ENCODE results near the gene LRRD1. TPM values are rescaled to one million over a fixed set of nuclear protein-coding genes. Genes with fewer than 3 reads are reported as not detected.
"Not testable (repeated sequence)": the region's sequence is repeated elsewhere in the genome, so short reads cannot be mapped to it uniquely, and the experiment has no call there.

LRRD1 gene
- total RNA-seq, 2 experiments from 2014 or later, result not detected

GRCh38 chr7:92131093-92131492 is 47.8 kb downstream of the LRRD1 start:
- no peak overlapping the region for H3K4me3 Mint-ChIP-seq
- peaks cover 31% of the 10 kb centered on the region for H3K36me3 Mint-ChIP-seq
- peaks cover 6% of the 10 kb centered on the region for H3K27me3 Mint-ChIP-seq
- no peaks in the 10 kb centered on the region for H3K9me3 Mint-ChIP-seq
- no peak overlapping the region for H3K27ac Mint-ChIP-seq
- H3K4me1 Mint-ChIP-seq, result peaks cover 26% of the 10 kb centered on the region
- no peak for DNase-seq

DNA sequence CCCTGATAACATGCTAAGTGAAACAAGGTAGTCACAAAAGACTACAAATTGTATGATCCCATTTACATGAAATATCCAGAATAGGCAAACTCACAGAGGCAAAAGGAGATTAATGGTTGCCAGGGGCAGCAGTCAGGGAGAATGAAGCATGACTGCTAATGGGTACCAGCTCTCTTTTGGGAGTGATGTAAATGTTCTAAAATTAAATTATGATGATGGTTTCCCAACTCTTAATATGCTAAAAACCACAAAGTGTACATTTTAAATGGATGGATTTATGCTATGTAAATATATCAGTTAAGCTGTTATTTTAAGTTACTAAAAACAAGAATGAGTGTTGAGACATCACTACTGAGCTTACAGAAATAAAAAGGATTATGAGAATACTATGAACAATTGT is 57.3 kb downstream of the LRRD1 start:
- H3K27me3 Mint-ChIP-seq, result no peaks in the 10 kb centered on the region

DNA sequence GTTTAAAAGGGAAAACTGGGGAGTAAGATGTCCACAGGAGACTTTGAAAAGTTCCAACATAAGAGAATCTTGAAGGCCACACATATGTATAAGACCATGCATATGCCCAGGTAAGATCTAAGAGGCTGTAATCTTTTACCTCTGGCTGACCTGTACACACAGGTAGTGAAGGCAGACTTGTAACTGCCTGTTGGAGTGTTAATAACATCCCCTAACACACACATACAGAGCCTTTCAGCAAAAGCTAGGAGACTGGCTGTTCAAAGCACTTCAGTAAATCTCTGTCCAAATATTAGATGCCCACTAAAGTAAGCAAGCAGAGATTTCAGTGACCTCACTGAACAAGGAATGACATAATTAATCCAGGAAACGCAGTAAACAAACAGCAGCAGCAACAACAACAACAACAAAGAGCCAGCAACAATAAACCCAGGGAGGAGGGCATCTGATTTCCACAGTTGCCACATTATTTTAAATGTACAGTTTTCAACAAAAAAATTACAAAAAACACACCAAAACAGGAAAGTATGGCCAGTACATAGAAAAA is 59.7 kb downstream of the LRRD1 start:
- Mint-ChIP-seq H3K36me3 (peaks cover 53% of the 10 kb centered on the region), H3K4me1 (peaks cover 3% of the 10 kb centered on the region), H3K27me3 (no peaks in the 10 kb centered on the region), H3K4me3 (no peak overlapping the region), H3K27ac (no peak overlapping the region), H3K9me3 (peaks cover 2% of the 10 kb centered on the region)
- DNase-seq, result no peak

More for the DNA sequence above, 57.3 kb downstream of the LRRD1 start:
- no peak overlapping the region for H3K4me3 Mint-ChIP-seq
- H3K27ac Mint-ChIP-seq, result no peak overlapping the region
- peaks cover 3% of the 10 kb centered on the region for H3K4me1 Mint-ChIP-seq
- H3K36me3 Mint-ChIP-seq, result peaks cover 55% of the 10 kb centered on the region
- H3K9me3 Mint-ChIP-seq, result peaks cover 2% of the 10 kb centered on the region
- DNase-seq, result no peak

DNA sequence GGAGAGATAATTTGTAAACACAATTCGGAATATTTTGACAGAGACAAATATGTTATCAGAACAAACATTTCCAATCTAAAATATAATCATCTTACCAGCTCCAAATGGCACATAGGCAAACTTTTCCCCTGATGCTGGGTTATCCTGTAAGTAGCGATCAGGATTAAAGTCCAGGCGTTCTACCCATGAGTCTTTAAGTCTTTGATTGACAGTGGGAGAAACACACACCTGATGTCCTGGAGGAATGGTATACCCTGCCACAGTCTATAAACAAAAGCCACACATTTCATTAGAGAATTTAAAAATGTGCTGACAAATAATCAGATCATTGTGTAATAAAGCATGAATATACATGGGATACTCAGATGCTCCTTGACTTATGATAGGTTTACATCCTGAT is 62.0 kb downstream of the LRRD1 start:
- Mint-ChIP-seq H3K36me3 (peaks cover 39% of the 10 kb centered on the region), H3K27me3 (no peaks in the 10 kb centered on the region), H3K27ac (no peak overlapping the region), H3K4me3 (no peak overlapping the region), H3K9me3 (peaks cover 1% of the 10 kb centered on the region), H3K4me1 (no peaks in the 10 kb centered on the region)
- DNase-seq, result no peak

GRCh38 chr7:92115821-92116220 is 63.1 kb downstream of the LRRD1 start:
- no peak overlapping the region for H3K4me3 Mint-ChIP-seq
- no peaks in the 10 kb centered on the region for H3K4me1 Mint-ChIP-seq
- DNase-seq, result no peak
- no peak overlapping the region for H3K27ac Mint-ChIP-seq
- H3K9me3 Mint-ChIP-seq, result no peaks in the 10 kb centered on the region
- H3K36me3 Mint-ChIP-seq, result peaks cover 29% of the 10 kb centered on the region
- H3K27me3 Mint-ChIP-seq, result no peaks in the 10 kb centered on the region

DNA sequence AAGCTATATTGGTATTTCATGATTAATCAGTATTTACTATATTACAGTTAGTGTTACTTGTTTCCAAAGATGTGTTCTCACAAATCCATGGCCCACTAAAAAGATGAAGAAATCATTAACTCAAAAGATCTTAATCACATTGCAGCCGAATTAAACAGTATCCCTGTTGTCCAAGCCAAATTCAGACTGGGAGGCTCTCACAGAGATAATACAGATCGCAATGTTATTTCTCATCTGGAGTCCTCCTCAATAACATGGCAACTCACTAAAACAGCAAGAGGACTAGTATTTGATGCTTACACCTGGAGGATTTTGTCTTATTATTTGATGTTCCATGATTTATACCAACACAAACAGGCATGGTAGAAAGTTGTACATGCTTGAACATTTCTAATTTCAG is 68.1 kb downstream of the LRRD1 start:
- H3K4me1 Mint-ChIP-seq, result no peaks in the 10 kb centered on the region
- no peak for DNase-seq
- no peak overlapping the region for H3K4me3 Mint-ChIP-seq
- no peaks in the 10 kb centered on the region for H3K9me3 Mint-ChIP-seq
- H3K27me3 Mint-ChIP-seq, result no peaks in the 10 kb centered on the region
- no peak overlapping the region for H3K27ac Mint-ChIP-seq
- peaks cover 19% of the 10 kb centered on the region for H3K36me3 Mint-ChIP-seq

DNA sequence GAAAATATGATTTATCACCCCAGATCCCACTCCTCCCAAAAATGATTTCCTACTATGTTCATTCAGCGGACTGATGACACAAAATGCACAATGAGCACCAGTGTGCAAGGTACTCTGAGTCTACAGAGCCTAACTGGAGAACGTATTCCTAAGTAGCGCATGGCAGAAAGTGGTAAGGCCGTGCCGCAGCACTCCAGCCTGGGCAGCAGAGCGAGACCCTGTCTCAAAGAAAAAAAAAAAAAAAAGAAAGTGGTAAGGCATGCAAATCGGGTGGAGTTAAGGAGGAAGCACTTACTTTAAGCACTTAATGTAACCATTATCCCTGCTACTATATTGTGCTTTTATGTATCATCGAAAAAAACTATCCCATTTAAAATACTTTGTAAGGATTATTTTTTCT is 70.1 kb downstream of the LRRD1 start:
- H3K27me3 Mint-ChIP-seq, result no peaks in the 10 kb centered on the region
- DNase-seq, result no peak
- H3K4me3 Mint-ChIP-seq, result no peak overlapping the region
- peaks cover 8% of the 10 kb centered on the region for H3K36me3 Mint-ChIP-seq
- no peak overlapping the region for H3K27ac Mint-ChIP-seq
- no peaks in the 10 kb centered on the region for H3K9me3 Mint-ChIP-seq
- H3K4me1 Mint-ChIP-seq, result no peaks in the 10 kb centered on the region

GRCh38 chr7:92102862-92103261 is 76.1 kb downstream of the LRRD1 start:
- not testable (repeated sequence) for H3K4me1 Mint-ChIP-seq, DNase-seq, H3K27me3 Mint-ChIP-seq, H3K36me3 Mint-ChIP-seq, H3K9me3 Mint-ChIP-seq, H3K27ac Mint-ChIP-seq, H3K4me3 Mint-ChIP-seq

- Mint-ChIP-seq H3K36me3 (peaks cover 8% of the 10 kb centered on the region), H3K9me3 (no peaks in the 10 kb centered on the region), H3K27ac (no peak overlapping the region), H3K27me3 (no peaks in the 10 kb centered on the region), H3K4me1 (no peaks in the 10 kb centered on the region), H3K4me3 (no peak overlapping the region)
- DNase-seq, result no peak
Observed at GRCh38 chr7:92100534-92100933, 78.4 kb downstream of the LRRD1 start.

DNA sequence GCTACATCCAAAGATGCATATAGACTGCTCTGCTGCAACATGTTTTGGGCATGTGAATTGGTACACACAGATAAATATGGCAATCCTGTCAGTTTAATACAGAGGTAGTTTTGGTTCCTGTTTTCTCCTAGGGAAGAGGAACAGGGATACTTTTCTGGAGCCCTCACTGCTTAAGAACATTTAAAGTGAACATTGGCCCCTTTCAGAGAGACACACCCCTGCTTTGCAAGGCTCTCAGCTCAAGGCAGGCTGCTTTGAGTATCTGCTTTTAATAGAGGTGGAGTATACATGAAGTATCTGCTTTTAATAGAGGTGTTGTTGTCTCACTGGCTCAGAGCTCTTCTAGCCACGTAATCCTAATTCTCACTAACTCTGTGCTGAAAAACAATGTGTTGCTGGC is 83.6 kb downstream of the LRRD1 start:
- Mint-ChIP-seq H3K27ac (no peak overlapping the region), H3K27me3 (no peaks in the 10 kb centered on the region), H3K36me3 (peaks cover 11% of the 10 kb centered on the region), H3K4me3 (no peak overlapping the region), H3K9me3 (no peaks in the 10 kb centered on the region), H3K4me1 (no peaks in the 10 kb centered on the region)
- no peak for DNase-seq

Other genes with a start within 250 kb of the LRRD1 start
- 10 to 100 TPM; 21.8 to 23.6 TPM for gene AKAP9, start 238.3 kb downstream of the LRRD1 start, total RNA-seq
- 10 to 100 TPM; 57.3 to 62.3 TPM for gene CYP51A1, start 44.7 kb downstream of the LRRD1 start, total RNA-seq
- 10 to 100 TPM; 30.1 to 31.9 TPM for gene KRIT1, start 66.8 kb upstream of the LRRD1 start, total RNA-seq
- 10 to 100 TPM; 38.6 to 40.6 TPM for gene ANKIB1, start 66.8 kb upstream of the LRRD1 start, total RNA-seq